ENCODE measurements around the gene MUC5AC. TPM values are rescaled to one million over a fixed set of nuclear protein-coding genes. Genes with fewer than 3 reads are reported as not detected.

The MUC5AC gene
- total and polyA plus RNA-seq, 9 donors = 0.01 to 0.75 (median 0.04) TPM; not detected in 4

GRCh38 chr11:1121813-1122663, 35.7 kb upstream of the MUC5AC start:
- Histone ChIP-seq H3K36me3 (ENCODE audit: control insufficient read depth, insufficient read depth, low read length) (no peaks in the 10 kb centered on the region), H3K4me1 (ENCODE audit: control insufficient read depth, insufficient read depth, low read length) (no peaks in the 10 kb centered on the region), H3K27ac (ENCODE audit: low read length) (no peak overlapping the region), H3K9me3 (replicated peaks; ENCODE audit: control insufficient read depth, low read depth, low read length) (no peaks in the 10 kb centered on the region), H3K4me3 (ENCODE audit: low read length) (no peak overlapping the region), H3K27me3 (ENCODE audit: control insufficient read depth, insufficient read depth, low read length) (peaks cover 9% of the 10 kb centered on the region)
- peak; percentile 15 for DNase-seq
- 58% methylated on average over 28 of the region's 28 CpGs for WGBS (ENCODE audit: insufficient coverage)

- no peak overlapping the region for H3K27ac ChIP-seq (ENCODE audit: low read length)
- H3K4me1 ChIP-seq (ENCODE audit: control insufficient read depth, insufficient read depth, low read length) = no peaks in the 10 kb centered on the region
- no peaks in the 10 kb centered on the region for H3K36me3 ChIP-seq (ENCODE audit: control insufficient read depth, insufficient read depth, low read length)
- H3K9me3 ChIP-seq (replicated peaks; ENCODE audit: control insufficient read depth, low read depth, low read length) = no peaks in the 10 kb centered on the region
- H3K27me3 ChIP-seq (ENCODE audit: control insufficient read depth, insufficient read depth, low read length) = peaks cover 9% of the 10 kb centered on the region
- DNase-seq = no peak
- WGBS (ENCODE audit: insufficient coverage) = 70% methylated on average over 4 of the region's 7 CpGs
- H3K4me3 ChIP-seq (ENCODE audit: low read length) = no peak overlapping the region
Observed at GRCh38 chr11:1122664-1123002, 35.1 kb upstream of the MUC5AC start.

DNA sequence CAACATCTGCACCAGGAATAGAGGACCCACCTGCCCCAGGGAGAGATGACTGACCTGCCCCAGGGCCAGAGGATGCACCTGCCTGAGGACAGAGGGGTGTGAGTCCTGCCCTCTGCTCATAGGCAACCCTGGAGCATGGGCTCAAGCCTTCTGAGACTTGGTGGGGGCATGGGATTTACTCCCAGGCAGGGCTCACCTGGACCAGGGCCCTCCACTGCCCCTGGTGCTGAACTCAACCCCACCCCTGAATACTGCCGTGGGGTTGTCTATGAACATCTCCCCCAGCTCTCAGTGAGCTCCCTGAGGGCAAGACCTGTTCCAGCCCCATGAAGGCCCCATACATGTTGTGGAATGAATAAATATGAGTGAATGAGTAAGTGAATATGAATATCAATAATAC, 33.8 kb upstream of the MUC5AC start:
- DNase-seq = no peak
- Histone ChIP-seq H3K4me3 (ENCODE audit: low read length) (no peak overlapping the region), H3K27me3 (ENCODE audit: control insufficient read depth, insufficient read depth, low read length) (peaks cover 9% of the 10 kb centered on the region), H3K9me3 (replicated peaks; ENCODE audit: control insufficient read depth, low read depth, low read length) (no peaks in the 10 kb centered on the region), H3K4me1 (ENCODE audit: control insufficient read depth, insufficient read depth, low read length) (no peaks in the 10 kb centered on the region), H3K27ac (ENCODE audit: low read length) (no peak overlapping the region), H3K36me3 (ENCODE audit: control insufficient read depth, insufficient read depth, low read length) (no peaks in the 10 kb centered on the region)
- no CpG with 5 or more reads among the region's 1 CpG for WGBS (ENCODE audit: insufficient coverage)

- Histone ChIP-seq H3K27me3 (ENCODE audit: control insufficient read depth, insufficient read depth, low read length) (peaks cover 9% of the 10 kb centered on the region), H3K27ac (ENCODE audit: low read length) (no peak overlapping the region)
- WGBS (ENCODE audit: insufficient coverage) = 97% methylated on average over 9 of the region's 9 CpGs
Observed at GRCh38 chr11:1125803-1126202, 31.9 kb upstream of the MUC5AC start.

GRCh38 chr11:1126491-1126926, 31.2 kb upstream of the MUC5AC start:
- WGBS (ENCODE audit: insufficient coverage) = 83% methylated on average over 15 of the region's 15 CpGs

More at GRCh38 chr11:1125803-1126202, 31.9 kb upstream of the MUC5AC start:
- no peak for DNase-seq
- Histone ChIP-seq H3K4me1 (ENCODE audit: control insufficient read depth, insufficient read depth, low read length) (peaks cover 2% of the 10 kb centered on the region), H3K9me3 (replicated peaks; ENCODE audit: control insufficient read depth, low read depth, low read length) (no peaks in the 10 kb centered on the region), H3K4me3 (ENCODE audit: low read length) (no peak overlapping the region), H3K36me3 (ENCODE audit: control insufficient read depth, insufficient read depth, low read length) (no peaks in the 10 kb centered on the region)

DNA sequence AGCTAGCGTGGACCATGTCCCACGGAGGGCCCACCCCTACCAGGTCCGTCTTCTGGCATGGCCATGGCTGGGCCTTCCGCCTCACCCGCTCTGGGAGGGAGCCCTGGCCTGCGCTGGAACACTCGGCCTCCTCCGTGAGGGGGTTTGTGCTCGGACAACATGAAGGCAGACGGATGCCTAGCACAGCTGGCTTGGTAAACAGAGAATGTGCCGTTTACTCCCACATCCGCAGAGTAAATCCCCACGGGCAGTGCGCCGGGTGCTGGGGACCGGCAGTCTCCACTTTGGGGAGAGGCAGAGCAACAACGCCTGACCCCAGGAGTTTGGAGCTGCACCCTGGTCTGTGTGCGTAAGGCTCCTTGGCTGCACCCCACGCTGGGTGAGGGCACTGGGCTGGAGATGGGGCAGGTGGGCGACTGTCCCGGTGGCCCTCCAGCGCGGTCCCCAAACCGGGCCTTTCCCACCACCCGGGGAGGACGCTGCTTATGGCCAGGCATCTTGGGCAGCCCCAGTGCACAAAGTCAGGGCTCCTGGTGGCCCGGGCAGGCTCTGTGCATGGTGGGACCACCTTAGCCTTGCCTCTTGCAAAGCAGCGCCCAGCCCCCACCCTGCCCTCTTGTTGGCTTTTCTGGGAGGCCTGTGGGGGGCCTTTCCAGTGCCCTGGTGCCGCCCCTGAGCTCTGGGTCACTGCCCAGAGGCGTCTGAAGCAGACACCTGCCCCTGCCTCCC, 30.7 kb upstream of the MUC5AC start:
- Histone ChIP-seq H3K27me3 (ENCODE audit: control insufficient read depth, insufficient read depth, low read length) (peaks cover 7% of the 10 kb centered on the region), H3K4me3 (ENCODE audit: low read length) (no peak overlapping the region), H3K36me3 (ENCODE audit: control insufficient read depth, insufficient read depth, low read length) (no peaks in the 10 kb centered on the region), H3K4me1 (ENCODE audit: control insufficient read depth, insufficient read depth, low read length) (peaks cover 2% of the 10 kb centered on the region), H3K9me3 (replicated peaks; ENCODE audit: control insufficient read depth, low read depth, low read length) (no peaks in the 10 kb centered on the region), H3K27ac (ENCODE audit: low read length) (no peak overlapping the region)
- 79% methylated on average over 24 of the region's 30 CpGs for WGBS (ENCODE audit: insufficient coverage)
- DNase-seq = no peak

More at GRCh38 chr11:1126491-1126926, 31.2 kb upstream of the MUC5AC start:
- Histone ChIP-seq H3K36me3 (ENCODE audit: control insufficient read depth, insufficient read depth, low read length) (no peaks in the 10 kb centered on the region), H3K27ac (ENCODE audit: low read length) (no peak overlapping the region), H3K4me3 (ENCODE audit: low read length) (no peak overlapping the region), H3K9me3 (replicated peaks; ENCODE audit: control insufficient read depth, low read depth, low read length) (no peaks in the 10 kb centered on the region), H3K27me3 (ENCODE audit: control insufficient read depth, insufficient read depth, low read length) (peaks cover 8% of the 10 kb centered on the region), H3K4me1 (ENCODE audit: control insufficient read depth, insufficient read depth, low read length) (peaks cover 2% of the 10 kb centered on the region)
- DNase-seq = no peak

DNA sequence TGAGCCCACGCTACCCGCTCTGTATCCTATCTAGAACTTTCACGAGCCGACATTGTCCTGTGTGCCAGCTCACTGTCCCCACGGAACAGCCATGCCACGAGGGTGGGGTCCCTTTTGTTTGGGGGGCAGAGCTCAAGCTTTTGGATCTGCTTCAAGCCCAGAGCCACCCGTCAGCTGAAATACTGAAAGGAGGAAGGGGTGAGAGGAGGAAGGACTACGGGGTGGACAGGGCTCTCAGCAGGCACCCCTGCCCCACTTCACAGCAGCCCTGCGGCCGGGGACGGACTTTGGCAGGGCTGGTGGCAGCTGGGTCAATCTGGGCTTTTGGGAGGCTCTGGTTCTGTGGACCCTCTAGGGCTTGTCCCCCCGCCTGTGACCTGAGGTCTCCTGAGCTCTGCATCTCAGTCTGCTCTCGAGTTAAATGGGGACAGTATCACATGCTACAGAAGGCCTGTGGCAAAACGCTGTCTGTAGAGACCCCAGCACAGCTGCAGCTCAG, 30.0 kb upstream of the MUC5AC start:
- H3K27me3 ChIP-seq (ENCODE audit: control insufficient read depth, insufficient read depth, low read length) = peaks cover 7% of the 10 kb centered on the region
- WGBS (ENCODE audit: insufficient coverage) = 64% methylated on average over 12 of the region's 14 CpGs
- H3K9me3 ChIP-seq (replicated peaks; ENCODE audit: control insufficient read depth, low read depth, low read length) = no peaks in the 10 kb centered on the region
- no peaks in the 10 kb centered on the region for H3K36me3 ChIP-seq (ENCODE audit: control insufficient read depth, insufficient read depth, low read length)
- DNase-seq = no peak
- peaks cover 2% of the 10 kb centered on the region for H3K4me1 ChIP-seq (ENCODE audit: control insufficient read depth, insufficient read depth, low read length)
- H3K4me3 ChIP-seq (ENCODE audit: low read length) = no peak overlapping the region
- H3K27ac ChIP-seq (ENCODE audit: low read length) = no peak overlapping the region

GRCh38 chr11:1128311-1129142, 29.2 kb upstream of the MUC5AC start:
- Histone ChIP-seq H3K4me1 (ENCODE audit: control insufficient read depth, insufficient read depth, low read length) (peaks cover 2% of the 10 kb centered on the region), H3K4me3 (ENCODE audit: low read length) (no peak overlapping the region)
- WGBS (ENCODE audit: insufficient coverage) = 77% methylated on average over 32 of the region's 33 CpGs

GRCh38 chr11:1129143-1129610, 28.6 kb upstream of the MUC5AC start:
- H3K4me3 ChIP-seq (ENCODE audit: low read length) = no peak overlapping the region
- peaks cover 2% of the 10 kb centered on the region for H3K9me3 ChIP-seq (replicated peaks; ENCODE audit: control insufficient read depth, low read depth, low read length)
- DNase-seq = no peak
- H3K4me1 ChIP-seq (ENCODE audit: control insufficient read depth, insufficient read depth, low read length) = peaks cover 2% of the 10 kb centered on the region
- peaks cover 2% of the 10 kb centered on the region for H3K27me3 ChIP-seq (ENCODE audit: control insufficient read depth, insufficient read depth, low read length)
- H3K36me3 ChIP-seq (ENCODE audit: control insufficient read depth, insufficient read depth, low read length) = no peaks in the 10 kb centered on the region
- H3K27ac ChIP-seq (ENCODE audit: low read length) = no peak overlapping the region
- 48% methylated on average over 12 of the region's 17 CpGs for WGBS (ENCODE audit: insufficient coverage)

More at GRCh38 chr11:1128311-1129142, 29.2 kb upstream of the MUC5AC start:
- no peak overlapping the region for H3K27ac ChIP-seq (ENCODE audit: low read length)
- no peak for DNase-seq
- no peaks in the 10 kb centered on the region for H3K36me3 ChIP-seq (ENCODE audit: control insufficient read depth, insufficient read depth, low read length)
- H3K27me3 ChIP-seq (ENCODE audit: control insufficient read depth, insufficient read depth, low read length) = peaks cover 7% of the 10 kb centered on the region
- H3K9me3 ChIP-seq (replicated peaks; ENCODE audit: control insufficient read depth, low read depth, low read length) = no peaks in the 10 kb centered on the region
